Astrocyte (in vitro differentiated cells and primary cell): ENCODE results near the gene CHTOP. TPM values are rescaled to one million over a fixed set of nuclear protein-coding genes. Genes with fewer than 3 reads are reported as not detected.
A peak's percentile ranks its signal among the peaks of the same experiment; 100 is the strongest.

ENCODE experiments used
- DNase-seq: peaks from one replicate; pipeline ENCODE4 v3.0.0-alpha.2; 2010; ENCODE audit warnings: low read depth
- FAIRE-seq: peaks from 2 replicates; lab custom pipeline; 2011; peaks lifted over from hg19 to GRCh38; lab: Jason Lieb, UNC
- H2AFZ ChIP-seq: 2 replicates; pipeline ENCODE4 v1.6.0; 2012; ENCODE audit warnings: low read depth, low read length, inconsistent platforms
- H3K27ac ChIP-seq: 2 replicates; pipeline ENCODE4 v1.5.1; 2011; ENCODE audit warnings: low read depth, low read length, inconsistent platforms
- H3K27me3 ChIP-seq: 2 replicates; pipeline ENCODE4 v1.6.0; 2011; ENCODE audit warnings: low read length, inconsistent platforms; ENCODE audit not compliant: insufficient read depth
- H3K36me3 ChIP-seq: 2 replicates; pipeline ENCODE4 v1.5.1; 2011; ENCODE audit warnings: low read length, inconsistent platforms; ENCODE audit not compliant: insufficient read depth
- H3K4me1 ChIP-seq: 2 replicates; pipeline ENCODE4 v1.5.1; 2011; ENCODE audit warnings: low read length, inconsistent platforms; ENCODE audit not compliant: insufficient read depth
- H3K4me2 ChIP-seq: 2 replicates; pipeline ENCODE4 v1.6.0; 2012; ENCODE audit warnings: low read length, inconsistent platforms
- H3K4me3 ChIP-seq: 2 replicates; pipeline ENCODE4 v1.5.1; 2011; ENCODE audit warnings: low read depth, mild to moderate bottlenecking, low read length, inconsistent platforms; ENCODE audit not compliant: insufficient read depth
- H3K79me2 ChIP-seq: 2 replicates; pipeline ENCODE4 v1.6.0; 2012; ENCODE audit warnings: mild to moderate bottlenecking, low read length, inconsistent platforms; ENCODE audit not compliant: insufficient read depth
- H3K9ac ChIP-seq: 2 replicates; pipeline ENCODE4 v1.6.0; 2012; ENCODE audit warnings: mild to moderate bottlenecking, low read length, inconsistent platforms
- H3K9me3 ChIP-seq: 2 replicates; pipeline ENCODE4 v1.5.1; 2012; ENCODE audit warnings: low read depth, mild to moderate bottlenecking, low read length, inconsistent platforms; ENCODE audit not compliant: insufficient read depth
- H4K20me1 ChIP-seq: 2 replicates; pipeline ENCODE4 v1.6.0; 2012; ENCODE audit warnings: low read length, inconsistent platforms; ENCODE audit not compliant: insufficient read depth
- H3K27ac Mint-ChIP-seq: one replicate; pipeline ENCODE4 v1.8.0; 2021; ENCODE audit warnings: mild to moderate bottlenecking, mixed read lengths; ENCODE audit not compliant: unreplicated experiment
- H3K27me3 Mint-ChIP-seq: one replicate; pipeline ENCODE4 v1.8.0; 2021; ENCODE audit warnings: low read depth, mixed read lengths; ENCODE audit not compliant: unreplicated experiment
- H3K36me3 Mint-ChIP-seq: one replicate; pipeline ENCODE4 v1.8.0; 2021; ENCODE audit warnings: low read depth, mixed read lengths; ENCODE audit not compliant: unreplicated experiment
- H3K4me1 Mint-ChIP-seq: one replicate; pipeline ENCODE4 v1.8.0; 2021; ENCODE audit warnings: low read depth, mixed read lengths; ENCODE audit not compliant: unreplicated experiment
- H3K4me3 Mint-ChIP-seq: one replicate; pipeline ENCODE4 v1.8.0; 2021; ENCODE audit warnings: mild to moderate bottlenecking, moderate library complexity, mixed read lengths; ENCODE audit not compliant: unreplicated experiment
- H3K9me3 Mint-ChIP-seq: one replicate; pipeline ENCODE4 v1.8.0; 2021; ENCODE audit warnings: mild to moderate bottlenecking, mixed read lengths; ENCODE audit not compliant: unreplicated experiment
- CTCF ChIP-seq: IDR thresholded peaks from 2 replicates; pipeline ENCODE4 v1.5.1; 2011; ENCODE audit warnings: low read depth, mild to moderate bottlenecking, inconsistent platforms, low read length, moderate library complexity; ENCODE audit not compliant: insufficient read depth
- EZH2 ChIP-seq: IDR thresholded peaks from 2 replicates; pipeline ENCODE4 v1.6.1; 2012; ENCODE audit warnings: mild to moderate bottlenecking, low read length, inconsistent platforms; ENCODE audit not compliant: insufficient read depth
- total RNA-seq: library from RNA; stranded (reverse); gene quantifications from 2 replicates; pipeline ENCODE4 v1.2.1, GENCODE V29; 2021

Gene CHTOP
- total RNA-seq, 1 donor from 2014 or later, result 56.4 TPM

DNA sequence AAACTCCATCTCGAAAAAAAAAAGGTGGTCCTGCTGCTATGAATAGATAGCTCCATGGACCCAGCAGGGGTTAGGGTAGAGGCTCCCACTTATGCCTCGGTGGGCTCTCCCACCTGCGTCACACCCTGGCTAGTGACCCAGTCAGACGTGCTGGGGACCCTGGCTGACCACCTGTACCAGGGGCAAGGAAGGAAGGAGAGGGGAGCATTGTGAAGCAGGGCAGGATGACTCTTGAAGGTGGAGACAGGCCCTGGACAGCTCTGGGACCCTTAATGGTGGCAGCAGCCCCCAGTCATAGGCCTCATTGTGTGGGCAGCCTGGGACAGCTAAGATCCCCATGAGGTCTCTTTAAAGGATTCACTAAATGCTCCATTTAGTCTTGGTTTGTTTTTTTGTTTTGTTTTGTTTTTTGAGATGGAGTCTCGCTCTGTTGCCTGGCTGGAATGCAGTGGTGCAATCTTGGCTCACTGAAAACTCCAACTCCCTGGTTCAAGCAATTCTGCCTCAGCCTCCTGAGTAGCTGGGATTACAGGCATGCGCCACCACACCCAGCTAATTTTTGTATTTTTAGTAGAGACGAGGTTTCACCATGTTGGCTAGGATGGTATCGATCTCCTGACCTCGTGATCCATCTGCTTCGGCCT, 14.3 kb downstream of the CHTOP start:
- H3K27me3 Mint-ChIP-seq, result no peaks in the 10 kb centered on the region
- H2AFZ ChIP-seq, result no peak overlapping the region
- peak overlapping the region; percentile 45 for H3K4me3 Mint-ChIP-seq
- H3K4me3 ChIP-seq, result no peak overlapping the region
- peaks cover 4% of the 10 kb centered on the region for H3K4me1 ChIP-seq
- FAIRE-seq, result no peak
- H3K79me2 ChIP-seq, result peaks cover 15% of the 10 kb centered on the region
- H3K9me3 ChIP-seq, result no peaks in the 10 kb centered on the region
- peaks cover 29% of the 10 kb centered on the region for H3K36me3 ChIP-seq
- H3K27me3 ChIP-seq, result no peaks in the 10 kb centered on the region
- H3K9ac ChIP-seq, result no peak overlapping the region
- H3K27ac ChIP-seq, result no peak overlapping the region
- no peaks in the 10 kb centered on the region for H3K9me3 Mint-ChIP-seq
- peaks cover 8% of the 10 kb centered on the region for H3K4me1 Mint-ChIP-seq
- TF ChIP-seq CTCF (no peak), EZH2 (no peak)
- H3K27ac Mint-ChIP-seq, result peak overlapping the region; percentile 83
- H3K4me2 ChIP-seq, result no peak overlapping the region
- H3K36me3 Mint-ChIP-seq, result peaks cover 16% of the 10 kb centered on the region
- peaks cover 29% of the 10 kb centered on the region for H4K20me1 ChIP-seq
- no peak for DNase-seq

- H3K27ac Mint-ChIP-seq, result no peak overlapping the region
- no peak for TF ChIP-seq EZH2
- no peak overlapping the region for H2AFZ ChIP-seq
- H3K9ac ChIP-seq, result no peak overlapping the region
- H3K4me3 Mint-ChIP-seq, result no peak overlapping the region
- H3K4me3 ChIP-seq, result no peak overlapping the region
- peaks cover 11% of the 10 kb centered on the region for H3K36me3 Mint-ChIP-seq
- H3K79me2 ChIP-seq, result peaks cover 5% of the 10 kb centered on the region
- no peaks in the 10 kb centered on the region for H3K27me3 ChIP-seq
- peaks cover 2% of the 10 kb centered on the region for H3K9me3 Mint-ChIP-seq
- H3K27me3 Mint-ChIP-seq, result no peaks in the 10 kb centered on the region
- H4K20me1 ChIP-seq, result peaks cover 18% of the 10 kb centered on the region
- H3K4me1 Mint-ChIP-seq, result peaks cover 9% of the 10 kb centered on the region
- H3K9me3 ChIP-seq, result no peaks in the 10 kb centered on the region
- no peak overlapping the region for H3K27ac ChIP-seq
- DNase-seq, result no peak
- H3K36me3 ChIP-seq, result peaks cover 18% of the 10 kb centered on the region
- H3K4me1 ChIP-seq, result peaks cover 6% of the 10 kb centered on the region
- no peak overlapping the region for H3K4me2 ChIP-seq
- no peak for FAIRE-seq
Observed at GRCh38 chr1:153649137-153649862, 15.4 kb downstream of the CHTOP start.

DNA sequence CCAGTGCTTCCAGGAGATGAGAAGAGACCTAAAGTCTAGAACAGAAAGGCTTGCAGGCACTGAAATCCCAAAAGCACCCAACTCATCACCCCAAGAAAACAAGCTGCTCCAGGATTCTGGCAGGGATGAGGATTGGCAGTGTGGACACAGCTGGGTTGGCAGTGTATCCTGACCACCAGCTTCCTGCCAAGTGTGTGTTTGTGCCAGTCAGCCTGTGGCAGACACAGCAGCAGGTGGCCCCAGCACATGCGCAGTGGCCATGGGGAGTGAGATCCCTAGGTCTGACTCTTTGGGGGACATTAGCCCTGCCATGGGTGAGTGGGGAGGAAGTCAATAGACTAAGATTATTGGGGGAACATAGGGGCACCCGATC, 16.0 kb downstream of the CHTOP start:
- H3K4me3 Mint-ChIP-seq, result no peak overlapping the region

More for the DNA sequence above, 16.0 kb downstream of the CHTOP start:
- Histone ChIP-seq H4K20me1 (peaks cover 12% of the 10 kb centered on the region), H3K79me2 (no peaks in the 10 kb centered on the region), H3K36me3 (peaks cover 12% of the 10 kb centered on the region), H3K4me2 (no peak overlapping the region), H3K27me3 (no peaks in the 10 kb centered on the region), H3K27ac (no peak overlapping the region), H3K4me1 (peaks cover 6% of the 10 kb centered on the region), H3K9ac (no peak overlapping the region), H3K4me3 (no peak overlapping the region), H3K9me3 (no peaks in the 10 kb centered on the region), H2AFZ (no peak overlapping the region)
- no peak for TF ChIP-seq EZH2
- TF ChIP-seq CTCF, result no peak
- no peak for FAIRE-seq
- Mint-ChIP-seq H3K36me3 (peaks cover 10% of the 10 kb centered on the region), H3K9me3 (peaks cover 2% of the 10 kb centered on the region), H3K4me1 (peaks cover 9% of the 10 kb centered on the region), H3K27me3 (no peaks in the 10 kb centered on the region), H3K27ac (no peak overlapping the region)
- DNase-seq, result no peak
